OCI-LY1 (cell line): ENCODE results near the gene AMOTL1.

Source experiments
- CTCF ChIP-seq: fragments of 200-600 bp; sonication (generic), shearing (Covaris generic); IDR thresholded peaks from 2 replicates; pipeline ENCODE4 v1.5.1; 2017; ENCODE audit warnings: mild to moderate bottlenecking, antibody characterized with exemption, low read length, moderate library complexity, mixed read lengths
- EZH2 ChIP-seq: fragments of 200-600 bp; sonication (generic), shearing (Covaris generic); IDR thresholded peaks from 2 replicates; pipeline ENCODE4 v1.8.0; 2017; ENCODE audit warnings: borderline replicate concordance, mixed run types, mild to moderate bottlenecking, antibody characterized with exemption, low read length, moderate library complexity, mixed read lengths

DNA sequence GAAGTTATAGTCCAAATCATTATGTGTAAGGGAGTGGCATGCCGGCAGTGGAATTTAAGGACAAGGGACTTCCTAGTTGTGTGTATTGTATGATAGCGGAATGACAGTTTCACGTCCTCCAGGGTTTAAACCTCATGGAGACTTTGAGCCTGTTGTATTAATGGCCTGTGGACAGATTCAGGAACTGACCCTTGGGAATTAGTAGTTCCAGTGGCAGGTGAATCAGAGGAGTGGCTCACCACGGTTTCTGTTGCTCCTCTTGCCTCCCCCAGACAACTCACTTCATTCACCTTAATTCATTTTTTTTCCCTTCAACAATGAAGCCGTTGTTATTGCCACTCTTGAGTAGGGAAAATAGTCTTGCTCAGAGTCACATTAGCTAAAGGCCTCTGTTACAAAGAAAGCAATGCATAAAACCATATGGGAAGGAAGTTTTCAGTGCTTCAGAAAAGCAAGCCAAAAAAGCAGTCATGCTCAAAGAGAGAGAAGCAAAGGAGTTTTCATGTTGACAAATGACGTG, 22.6 kb downstream of the AMOTL1 start:
- TF ChIP-seq CTCF = no peak
- TF ChIP-seq EZH2 = no peak
